ENCODE data around the gene PCNX1.

Gene PCNX1

DNA sequence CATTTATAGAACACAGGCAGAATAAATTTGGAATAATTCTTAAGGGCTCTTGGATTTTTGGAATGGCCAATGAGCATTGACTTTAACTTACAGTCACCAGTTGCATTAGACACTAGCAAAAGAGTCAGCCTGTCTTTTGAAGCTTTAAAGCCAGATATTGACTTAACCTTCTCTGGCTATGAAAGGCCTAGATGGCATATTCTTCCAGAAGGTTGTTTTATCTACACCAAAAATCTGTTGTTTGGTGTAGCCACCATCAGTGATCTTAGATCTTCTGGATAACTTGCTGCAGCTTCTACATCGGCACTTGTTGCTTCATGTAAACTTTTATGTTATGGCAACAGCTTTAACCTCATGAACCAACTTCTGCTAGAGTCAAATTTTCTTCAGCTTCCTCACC, 10.4 kb downstream of the PCNX1 start:
- no peak overlapping the region for H3K4me3 ChIP-seq (ENCODE audit: low read depth, low read length)
- TF ChIP-seq, protein P1, sequence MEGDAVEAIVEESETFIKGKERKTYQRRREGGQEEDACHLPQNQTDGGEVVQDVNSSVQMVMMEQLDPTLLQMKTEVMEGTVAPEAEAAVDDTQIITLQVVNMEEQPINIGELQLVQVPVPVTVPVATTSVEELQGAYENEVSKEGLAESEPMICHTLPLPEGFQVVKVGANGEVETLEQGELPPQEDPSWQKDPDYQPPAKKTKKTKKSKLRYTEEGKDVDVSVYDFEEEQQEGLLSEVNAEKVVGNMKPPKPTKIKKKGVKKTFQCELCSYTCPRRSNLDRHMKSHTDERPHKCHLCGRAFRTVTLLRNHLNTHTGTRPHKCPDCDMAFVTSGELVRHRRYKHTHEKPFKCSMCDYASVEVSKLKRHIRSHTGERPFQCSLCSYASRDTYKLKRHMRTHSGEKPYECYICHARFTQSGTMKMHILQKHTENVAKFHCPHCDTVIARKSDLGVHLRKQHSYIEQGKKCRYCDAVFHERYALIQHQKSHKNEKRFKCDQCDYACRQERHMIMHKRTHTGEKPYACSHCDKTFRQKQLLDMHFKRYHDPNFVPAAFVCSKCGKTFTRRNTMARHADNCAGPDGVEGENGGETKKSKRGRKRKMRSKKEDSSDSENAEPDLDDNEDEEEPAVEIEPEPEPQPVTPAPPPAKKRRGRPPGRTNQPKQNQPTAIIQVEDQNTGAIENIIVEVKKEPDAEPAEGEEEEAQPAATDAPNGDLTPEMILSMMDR (IDR thresholded peaks at IDR 0.05; ENCODE audit: low read depth, low read length): no peak

- H3K4me3 ChIP-seq (ENCODE audit: low read depth, low read length): no peak overlapping the region
- TF ChIP-seq, protein P1 (IDR thresholded peaks at IDR 0.05; ENCODE audit: low read depth, low read length): no peak
These were observed 12.5 kb downstream of the PCNX1 start for GRCh38 chr14:70919774-70920173.

DNA sequence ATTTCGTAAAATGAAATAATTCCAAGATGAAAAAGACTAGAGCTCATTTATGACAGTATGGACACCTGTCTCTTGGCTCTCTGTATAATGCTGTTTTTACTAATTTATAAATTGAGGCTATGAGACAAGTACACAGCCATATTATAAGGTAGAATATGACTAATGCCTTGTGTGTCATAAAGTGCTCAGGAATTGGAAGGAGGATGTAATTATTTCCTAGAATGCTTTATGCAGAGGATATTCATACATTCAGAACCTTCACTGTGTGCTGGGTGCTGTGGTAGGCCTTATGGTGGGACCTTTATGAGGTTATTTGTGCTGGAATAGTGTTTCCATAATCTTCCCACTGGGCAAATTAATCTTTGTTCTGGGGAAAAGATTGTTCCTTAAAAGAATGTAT, 13.3 kb downstream of the PCNX1 start:
- TF ChIP-seq, protein P1 (IDR thresholded peaks at IDR 0.05; ENCODE audit: low read depth, low read length): no peak
- H3K4me3 ChIP-seq (ENCODE audit: low read depth, low read length): no peak overlapping the region

DNA sequence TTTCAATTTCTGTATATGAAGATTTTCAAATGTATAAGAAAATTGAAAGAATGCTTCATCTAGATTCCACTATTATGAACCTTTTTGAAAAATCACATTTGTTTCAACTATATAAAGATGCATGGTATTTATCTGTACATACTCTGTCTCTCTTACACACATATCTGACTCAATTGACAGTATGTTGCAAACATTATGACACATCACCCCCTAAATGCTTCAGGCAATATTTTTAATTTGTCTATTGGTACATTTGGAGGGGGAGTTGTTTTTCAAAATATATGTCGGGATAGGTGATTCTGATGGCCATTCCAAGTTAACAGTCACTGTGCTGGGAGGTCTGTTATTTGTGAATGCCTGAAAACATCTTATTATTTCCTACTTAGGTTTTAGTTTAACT, 14.4 kb downstream of the PCNX1 start:
- TF ChIP-seq, protein P1 (IDR thresholded peaks at IDR 0.05; ENCODE audit: low read depth, low read length): no peak
- no peak overlapping the region for H3K4me3 ChIP-seq (ENCODE audit: low read depth, low read length)

DNA sequence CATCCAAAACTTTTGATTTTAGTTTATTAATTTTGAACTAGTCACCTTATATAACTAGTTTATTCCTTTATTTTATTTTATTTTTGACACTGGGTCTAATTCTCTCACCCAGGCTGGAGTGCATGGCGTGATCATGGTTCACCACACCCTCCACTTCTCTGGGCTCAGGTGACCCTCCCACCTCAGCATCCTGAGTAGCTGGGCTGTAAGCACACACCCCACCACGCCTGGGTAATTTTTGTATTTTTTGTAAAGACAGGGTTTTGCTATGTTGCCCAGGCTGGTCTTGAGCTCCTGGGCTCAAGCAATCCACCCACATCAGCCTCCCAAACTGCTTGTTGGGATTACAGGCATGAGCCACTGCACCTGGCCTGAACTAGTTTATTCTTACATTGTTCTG, 17.3 kb downstream of the PCNX1 start:
- no peak overlapping the region for H3K4me3 ChIP-seq (ENCODE audit: low read depth, low read length)
- TF ChIP-seq, protein P1 (IDR thresholded peaks at IDR 0.05; ENCODE audit: low read depth, low read length): no peak

GRCh38 chr14:70926235-70926830, 19.1 kb downstream of the PCNX1 start:
- TF ChIP-seq, protein P1 (IDR thresholded peaks at IDR 0.05; ENCODE audit: low read depth, low read length): no peak
- no peak overlapping the region for H3K4me3 ChIP-seq (ENCODE audit: low read depth, low read length)

DNA sequence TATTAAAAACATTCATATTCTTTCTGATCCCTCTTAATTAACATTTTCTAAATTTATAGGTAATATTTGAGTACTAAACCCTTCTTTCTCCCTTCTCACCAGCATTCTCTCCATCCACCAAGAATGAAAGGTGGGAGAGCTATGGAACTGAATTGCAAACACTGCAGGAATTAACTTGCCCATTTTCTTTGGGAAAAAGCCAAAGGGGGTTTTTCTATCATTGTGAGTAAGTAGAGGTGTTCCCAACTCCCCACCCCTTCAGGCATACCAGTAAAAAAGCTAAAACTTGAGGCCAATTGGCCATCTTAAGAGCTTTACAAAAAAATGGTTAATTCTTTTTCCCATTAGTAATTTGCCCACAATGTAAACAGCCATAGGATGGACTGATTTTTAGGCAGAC, 23.7 kb downstream of the PCNX1 start:
- H3K4me3 ChIP-seq (ENCODE audit: low read depth, low read length): no peak overlapping the region
- TF ChIP-seq, protein P1 (IDR thresholded peaks at IDR 0.05; ENCODE audit: low read depth, low read length): no peak
